Measurements from ENCODE around the gene BABAM2. TPM values are rescaled to one million over a fixed set of nuclear protein-coding genes. Genes with fewer than 3 reads are reported as not detected.

The BABAM2 gene
- total RNA-seq, 1 experiment from 2014 or later = 27.1 TPM

DNA sequence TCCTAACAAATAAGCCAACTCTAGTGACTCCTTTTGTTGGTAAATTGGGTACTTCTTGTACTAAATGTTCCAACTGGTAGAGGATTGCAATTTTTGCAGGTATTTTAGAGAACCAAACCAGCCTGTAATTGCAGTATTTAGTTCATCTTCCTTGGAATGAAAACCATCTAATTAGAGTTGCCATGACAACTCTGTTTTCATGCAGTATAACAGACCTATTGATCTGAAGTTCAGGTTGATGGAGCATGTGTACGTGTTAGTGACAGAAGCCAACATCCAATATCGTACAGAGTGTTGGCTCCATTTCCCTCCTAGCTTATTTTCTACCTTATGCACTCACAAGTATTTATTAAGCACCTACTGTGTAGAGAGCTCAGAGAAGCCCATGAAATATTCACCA is 325.8 kb downstream of the BABAM2 start:
- no peak for DNase-seq
- no peaks in the 10 kb centered on the region for H3K4me1 Mint-ChIP-seq

More for the DNA sequence above, 325.8 kb downstream of the BABAM2 start:
- H3K4me2 ChIP-seq (ENCODE audit: insufficient read depth, insufficient read length, low read length) = no peak overlapping the region
- no peak overlapping the region for H4K5ac ChIP-seq (ENCODE audit: insufficient read length, low read depth, low read length)
- no peak overlapping the region for H2BK120ac ChIP-seq (ENCODE audit: low read depth, low read length, poor library complexity, severe bottlenecking)
- Mint-ChIP-seq H3K4me3 (no peak overlapping the region), H3K9me3 (no peaks in the 10 kb centered on the region), H3K36me3 (ENCODE audit: insufficient read depth in 1 of 3, low read depth in 3 of 3) (no peaks in the 10 kb centered on the region), H3K27ac (no peak overlapping the region), H3K27me3 (ENCODE audit: low read depth) (no peaks in the 10 kb centered on the region)
- H3K79me2 ChIP-seq (ENCODE audit: insufficient read depth, low read length) = no peaks in the 10 kb centered on the region
- H3K14ac ChIP-seq (ENCODE audit: insufficient read depth, low read length) = no peak overlapping the region
- no peak overlapping the region for H3K56ac ChIP-seq (ENCODE audit: insufficient read length, low read depth, low read length)
- H3K4ac ChIP-seq (ENCODE audit: low read depth, low read length) = no peak overlapping the region
- no peak overlapping the region for H2BK12ac ChIP-seq (ENCODE audit: insufficient read length, low read depth, low read length)
- H3K79me1 ChIP-seq (ENCODE audit: insufficient read depth, low read depth, low read length, poor library complexity, severe bottlenecking) = no peaks in the 10 kb centered on the region
- H3K23me2 ChIP-seq (ENCODE audit: insufficient read length, low read depth, low read length, poor library complexity, severe bottlenecking) = no peaks in the 10 kb centered on the region
- no peak overlapping the region for H2BK20ac ChIP-seq (ENCODE audit: low read depth, low read length, poor library complexity, severe bottlenecking)
- H3T11ph ChIP-seq (ENCODE audit: low read length) = no peak overlapping the region
- H4K91ac ChIP-seq (ENCODE audit: insufficient read length, low read depth, low read length) = no peak overlapping the region
- H3K23ac ChIP-seq (ENCODE audit: insufficient read length, low read depth, low read length) = no peak overlapping the region
- no peak overlapping the region for H2BK15ac ChIP-seq (ENCODE audit: low read depth, low read length)
- no peak overlapping the region for H4K8ac ChIP-seq (replicated peaks; ENCODE audit: insufficient read length, low read depth, low read length)
- no peak overlapping the region for H2AK5ac ChIP-seq (ENCODE audit: insufficient read length, low read length)
- H2BK5ac ChIP-seq (ENCODE audit: insufficient read length, low read length) = no peak overlapping the region
- TF ChIP-seq, protein P1, sequence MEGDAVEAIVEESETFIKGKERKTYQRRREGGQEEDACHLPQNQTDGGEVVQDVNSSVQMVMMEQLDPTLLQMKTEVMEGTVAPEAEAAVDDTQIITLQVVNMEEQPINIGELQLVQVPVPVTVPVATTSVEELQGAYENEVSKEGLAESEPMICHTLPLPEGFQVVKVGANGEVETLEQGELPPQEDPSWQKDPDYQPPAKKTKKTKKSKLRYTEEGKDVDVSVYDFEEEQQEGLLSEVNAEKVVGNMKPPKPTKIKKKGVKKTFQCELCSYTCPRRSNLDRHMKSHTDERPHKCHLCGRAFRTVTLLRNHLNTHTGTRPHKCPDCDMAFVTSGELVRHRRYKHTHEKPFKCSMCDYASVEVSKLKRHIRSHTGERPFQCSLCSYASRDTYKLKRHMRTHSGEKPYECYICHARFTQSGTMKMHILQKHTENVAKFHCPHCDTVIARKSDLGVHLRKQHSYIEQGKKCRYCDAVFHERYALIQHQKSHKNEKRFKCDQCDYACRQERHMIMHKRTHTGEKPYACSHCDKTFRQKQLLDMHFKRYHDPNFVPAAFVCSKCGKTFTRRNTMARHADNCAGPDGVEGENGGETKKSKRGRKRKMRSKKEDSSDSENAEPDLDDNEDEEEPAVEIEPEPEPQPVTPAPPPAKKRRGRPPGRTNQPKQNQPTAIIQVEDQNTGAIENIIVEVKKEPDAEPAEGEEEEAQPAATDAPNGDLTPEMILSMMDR (conservative IDR thresholded peaks at IDR 0.05) = no peak
- H4K20me1 ChIP-seq (ENCODE audit: control insufficient read depth, insufficient read depth, insufficient read length) = no peaks in the 10 kb centered on the region
- H3K9ac ChIP-seq (ENCODE audit: extremely low read depth, insufficient read length, low read length) = no peak overlapping the region
- H3K27ac ChIP-seq (ENCODE audit: insufficient read length, low read depth, low read length) = no peak overlapping the region
- no CpG with 5 or more reads among the region's 2 CpGs for WGBS (ENCODE audit: extremely low coverage, insufficient read length, low lambda C conversion rate)
- H3K27me3 ChIP-seq (ENCODE audit: insufficient read depth, low read length) = no peaks in the 10 kb centered on the region
- no peak overlapping the region for H3K18ac ChIP-seq (ENCODE audit: insufficient read length, low read depth, low read length)
- no peaks in the 10 kb centered on the region for H3K4me1 ChIP-seq (ENCODE audit: insufficient read depth, low read length)
- H2AFZ ChIP-seq (ENCODE audit: low read length) = no peak overlapping the region
- no peaks in the 10 kb centered on the region for H3K9me3 ChIP-seq (ENCODE audit: control insufficient read depth, low read depth, low read length)

All from H9 (cell line).